Measurements from ENCODE around the gene PLCH1. TPM values are rescaled to one million over a fixed set of nuclear protein-coding genes. Genes with fewer than 3 reads are reported as not detected.

Gene PLCH1
- total RNA-seq, 1 donor from 2014 or later, result 1.1 TPM

DNA sequence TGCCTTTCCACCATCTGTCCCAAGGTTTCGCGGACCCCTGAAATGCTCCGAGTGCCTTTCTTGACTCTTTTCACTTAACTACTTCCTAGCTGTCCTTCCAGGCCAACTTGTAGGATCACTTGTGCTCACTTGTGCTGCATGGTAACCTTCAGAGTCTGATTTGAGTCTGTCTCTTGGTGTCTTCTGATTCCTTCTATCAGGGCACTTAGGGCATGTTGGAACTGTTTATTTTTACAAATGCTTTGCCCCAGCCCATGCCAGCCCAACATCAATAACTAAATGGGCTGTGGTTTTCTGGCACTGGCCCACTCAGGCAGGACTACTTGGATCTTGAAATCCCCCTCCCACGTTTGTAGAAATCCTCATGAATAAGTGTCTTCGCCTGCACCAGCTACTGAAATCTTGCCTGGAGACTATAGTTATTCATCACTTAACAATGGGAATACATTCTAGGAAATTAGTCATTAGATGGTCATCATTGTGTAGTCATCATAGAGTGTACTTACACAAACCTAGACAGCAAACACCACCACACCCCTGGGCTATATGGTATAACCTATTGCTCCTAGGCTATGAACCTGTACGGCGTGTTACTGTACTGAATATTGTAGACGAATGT lies 328.3 kb downstream of the PLCH1 start:
- TF ChIP-seq, protein P1, sequence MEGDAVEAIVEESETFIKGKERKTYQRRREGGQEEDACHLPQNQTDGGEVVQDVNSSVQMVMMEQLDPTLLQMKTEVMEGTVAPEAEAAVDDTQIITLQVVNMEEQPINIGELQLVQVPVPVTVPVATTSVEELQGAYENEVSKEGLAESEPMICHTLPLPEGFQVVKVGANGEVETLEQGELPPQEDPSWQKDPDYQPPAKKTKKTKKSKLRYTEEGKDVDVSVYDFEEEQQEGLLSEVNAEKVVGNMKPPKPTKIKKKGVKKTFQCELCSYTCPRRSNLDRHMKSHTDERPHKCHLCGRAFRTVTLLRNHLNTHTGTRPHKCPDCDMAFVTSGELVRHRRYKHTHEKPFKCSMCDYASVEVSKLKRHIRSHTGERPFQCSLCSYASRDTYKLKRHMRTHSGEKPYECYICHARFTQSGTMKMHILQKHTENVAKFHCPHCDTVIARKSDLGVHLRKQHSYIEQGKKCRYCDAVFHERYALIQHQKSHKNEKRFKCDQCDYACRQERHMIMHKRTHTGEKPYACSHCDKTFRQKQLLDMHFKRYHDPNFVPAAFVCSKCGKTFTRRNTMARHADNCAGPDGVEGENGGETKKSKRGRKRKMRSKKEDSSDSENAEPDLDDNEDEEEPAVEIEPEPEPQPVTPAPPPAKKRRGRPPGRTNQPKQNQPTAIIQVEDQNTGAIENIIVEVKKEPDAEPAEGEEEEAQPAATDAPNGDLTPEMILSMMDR (IDR thresholded peaks at IDR 0.05; ENCODE audit: partially characterized antibody, unreplicated experiment), result no peak
- DNase-seq, result no peak
- Mint-ChIP-seq H3K9me3 (ENCODE audit: unreplicated experiment) (peaks cover 3% of the 10 kb centered on the region), H3K36me3 (ENCODE audit: unreplicated experiment) (peaks cover 4% of the 10 kb centered on the region), H3K27me3 (ENCODE audit: unreplicated experiment) (no peaks in the 10 kb centered on the region), H3K4me3 (ENCODE audit: unreplicated experiment) (no peak overlapping the region), H3K27ac (ENCODE audit: unreplicated experiment) (no peak overlapping the region), H3K4me1 (ENCODE audit: low read depth, unreplicated experiment) (no peaks in the 10 kb centered on the region)

- Mint-ChIP-seq H3K4me3 (ENCODE audit: unreplicated experiment) (no peak overlapping the region), H3K4me1 (ENCODE audit: low read depth, unreplicated experiment) (no peaks in the 10 kb centered on the region), H3K27me3 (ENCODE audit: unreplicated experiment) (no peaks in the 10 kb centered on the region), H3K27ac (ENCODE audit: unreplicated experiment) (no peak overlapping the region), H3K36me3 (ENCODE audit: unreplicated experiment) (peaks cover 4% of the 10 kb centered on the region), H3K9me3 (ENCODE audit: unreplicated experiment) (peaks cover 4% of the 10 kb centered on the region)
- no peak for DNase-seq
- TF ChIP-seq, protein P1 (IDR thresholded peaks at IDR 0.05; ENCODE audit: partially characterized antibody, unreplicated experiment), result no peak
These were observed 332.0 kb downstream of the PLCH1 start for GRCh38 chr3:155412904-155413303.

DNA sequence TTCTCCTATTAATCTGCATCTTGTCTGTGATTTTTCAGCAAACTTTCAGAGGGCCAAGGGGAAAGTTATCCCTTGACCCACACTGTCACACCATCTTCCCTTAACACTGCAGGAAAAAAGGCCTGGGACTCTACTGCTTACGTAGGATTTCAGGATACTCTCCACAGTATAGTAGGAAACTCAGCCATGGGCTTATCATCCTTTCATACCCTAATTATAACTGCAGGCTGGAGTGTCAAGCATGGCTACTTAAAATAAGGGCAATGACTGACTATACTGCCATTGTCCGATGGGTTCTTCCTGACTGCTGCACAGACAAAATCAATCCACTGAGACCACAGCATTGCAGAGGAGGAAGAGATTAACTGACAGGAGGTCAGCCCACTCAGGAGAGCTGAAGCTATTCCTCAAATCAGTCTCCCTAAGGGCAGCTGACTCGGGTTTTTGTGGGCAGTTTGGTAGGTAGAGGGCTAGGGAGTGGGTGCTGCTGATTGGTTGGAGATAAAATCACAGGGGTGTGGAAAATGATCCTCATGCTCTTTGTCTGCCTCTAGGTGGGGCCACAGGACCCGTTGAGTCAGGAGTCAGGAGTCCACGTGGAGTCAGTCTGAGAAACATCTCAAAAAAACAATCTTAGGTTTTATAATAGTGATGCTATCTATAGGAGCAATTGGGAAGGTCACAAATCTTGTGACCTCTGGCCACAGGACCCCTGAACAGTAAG lies 333.2 kb downstream of the PLCH1 start:
- Mint-ChIP-seq H3K27me3 (ENCODE audit: unreplicated experiment) (no peaks in the 10 kb centered on the region), H3K27ac (ENCODE audit: unreplicated experiment) (no peak overlapping the region), H3K36me3 (ENCODE audit: unreplicated experiment) (peaks cover 4% of the 10 kb centered on the region), H3K4me1 (ENCODE audit: low read depth, unreplicated experiment) (no peaks in the 10 kb centered on the region), H3K4me3 (ENCODE audit: unreplicated experiment) (no peak overlapping the region), H3K9me3 (ENCODE audit: unreplicated experiment) (peaks cover 2% of the 10 kb centered on the region)
- TF ChIP-seq, protein P1 (IDR thresholded peaks at IDR 0.05; ENCODE audit: partially characterized antibody, unreplicated experiment), result no peak
- DNase-seq, result no peak

DNA sequence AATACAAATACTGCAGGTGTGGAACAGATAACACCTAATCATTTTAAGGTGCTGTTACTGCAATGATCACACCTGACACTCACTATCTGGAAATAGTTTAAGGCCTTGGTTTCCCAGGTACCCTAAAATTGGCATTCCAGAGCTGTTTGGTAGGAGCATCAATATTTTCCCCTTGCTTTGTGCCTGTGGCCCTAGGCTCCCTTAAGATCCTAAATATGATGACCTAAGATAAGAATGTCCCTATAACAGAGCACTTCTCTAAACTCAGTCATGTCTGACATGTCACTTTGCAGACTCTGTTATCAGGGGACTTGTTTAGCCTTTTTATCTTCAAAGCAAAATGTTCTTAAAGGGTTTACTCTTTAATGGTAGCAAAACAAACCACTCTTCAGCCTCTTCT lies 335.5 kb downstream of the PLCH1 start:
- TF ChIP-seq, protein P1 (IDR thresholded peaks at IDR 0.05; ENCODE audit: partially characterized antibody, unreplicated experiment), result no peak
- Mint-ChIP-seq H3K27ac (ENCODE audit: unreplicated experiment) (no peak overlapping the region), H3K4me3 (ENCODE audit: unreplicated experiment) (no peak overlapping the region), H3K9me3 (ENCODE audit: unreplicated experiment) (peaks cover 2% of the 10 kb centered on the region), H3K36me3 (ENCODE audit: unreplicated experiment) (peaks cover 4% of the 10 kb centered on the region), H3K4me1 (ENCODE audit: low read depth, unreplicated experiment) (no peaks in the 10 kb centered on the region), H3K27me3 (ENCODE audit: unreplicated experiment) (no peaks in the 10 kb centered on the region)
- DNase-seq, result no peak

- H3K4me1 Mint-ChIP-seq (ENCODE audit: low read depth, unreplicated experiment), result no peaks in the 10 kb centered on the region
- no peak for DNase-seq
These were observed 336.9 kb downstream of the PLCH1 start for GRCh38 chr3:155407971-155408370.

More at GRCh38 chr3:155407971-155408370, 336.9 kb downstream of the PLCH1 start:
- H3K27ac Mint-ChIP-seq (ENCODE audit: unreplicated experiment), result no peak overlapping the region
- TF ChIP-seq, protein P1 (IDR thresholded peaks at IDR 0.05; ENCODE audit: partially characterized antibody, unreplicated experiment), result no peak
- H3K4me3 Mint-ChIP-seq (ENCODE audit: unreplicated experiment), result no peak overlapping the region
- peaks cover 2% of the 10 kb centered on the region for H3K9me3 Mint-ChIP-seq (ENCODE audit: unreplicated experiment)
- no peaks in the 10 kb centered on the region for H3K27me3 Mint-ChIP-seq (ENCODE audit: unreplicated experiment)
- H3K36me3 Mint-ChIP-seq (ENCODE audit: unreplicated experiment), result no peaks in the 10 kb centered on the region
